ENCODE measurements around the gene RAB1A. TPM values are rescaled to one million over a fixed set of nuclear protein-coding genes. Genes with fewer than 3 reads are reported as not detected.

RAB1A gene
- total and polyA plus RNA-seq, 9 of the 15 experiments (the other 6 are each of a cell fraction or from before 2014, with no cell fraction given) = 43.8 to 163 (median 67.7) TPM

DNA sequence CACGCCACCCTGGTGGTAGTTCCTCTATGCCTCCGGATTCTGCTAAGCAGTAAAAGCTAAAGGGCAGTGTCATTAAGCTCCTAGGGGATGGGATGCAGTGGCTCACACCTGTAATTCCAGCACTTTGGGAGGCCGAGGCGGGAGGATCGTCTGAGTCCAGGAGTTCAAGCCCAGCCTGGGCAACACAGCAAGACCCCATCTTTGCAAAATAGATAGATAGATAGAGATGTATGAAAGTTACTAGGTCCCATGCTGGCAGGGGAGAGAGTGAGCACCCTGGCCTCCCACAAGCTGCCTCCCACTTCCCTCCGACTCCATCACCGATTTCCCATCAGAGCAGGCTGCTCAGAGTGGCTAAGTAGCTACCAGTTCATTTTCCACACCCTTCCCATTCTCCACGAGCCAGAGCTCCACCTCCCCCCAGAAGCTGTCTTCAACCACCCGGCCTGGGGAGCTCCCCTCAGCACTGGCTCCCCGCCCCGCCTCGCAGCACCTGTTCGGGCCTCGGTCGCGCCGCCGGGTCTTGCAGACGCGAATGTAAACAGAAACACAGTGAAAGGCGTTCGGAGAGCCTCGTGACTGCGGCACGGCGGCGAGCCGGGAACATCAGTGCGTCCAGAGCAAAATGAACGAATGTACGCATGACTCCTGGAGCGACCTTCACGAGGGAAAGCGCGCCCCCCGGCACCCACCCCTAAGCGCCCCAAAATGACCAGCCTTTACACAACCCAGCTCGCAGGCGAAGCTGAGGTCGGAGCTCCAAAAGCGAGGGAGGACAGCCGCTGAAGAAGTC lies 74.3 kb downstream of the RAB1A start (continued):
- TF ChIP-seq, protein P1, sequence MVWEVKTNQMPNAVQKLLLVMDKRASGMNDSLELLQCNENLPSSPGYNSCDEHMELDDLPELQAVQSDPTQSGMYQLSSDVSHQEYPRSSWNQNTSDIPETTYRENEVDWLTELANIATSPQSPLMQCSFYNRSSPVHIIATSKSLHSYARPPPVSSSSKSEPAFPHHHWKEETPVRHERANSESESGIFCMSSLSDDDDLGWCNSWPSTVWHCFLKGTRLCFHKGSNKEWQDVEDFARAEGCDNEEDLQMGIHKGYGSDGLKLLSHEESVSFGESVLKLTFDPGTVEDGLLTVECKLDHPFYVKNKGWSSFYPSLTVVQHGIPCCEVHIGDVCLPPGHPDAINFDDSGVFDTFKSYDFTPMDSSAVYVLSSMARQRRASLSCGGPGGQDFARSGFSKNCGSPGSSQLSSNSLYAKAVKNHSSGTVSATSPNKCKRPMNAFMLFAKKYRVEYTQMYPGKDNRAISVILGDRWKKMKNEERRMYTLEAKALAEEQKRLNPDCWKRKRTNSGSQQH (CRISPR knock-in tag; IDR thresholded peaks at IDR 0.05) = 0 out of 2 replicates have a peak, but pooled peaks have one; percentile 16
- peak; percentile 75 for TF ChIP-seq RNF2 (IDR thresholded peaks at IDR 0.05)
- 0 out of 2 replicates have a peak, but pooled peaks have one; percentile 54 for TF ChIP-seq NBN (IDR thresholded peaks at IDR 0.05; ENCODE audit: low read depth)
- TF ChIP-seq HDAC1 (IDR thresholded peaks at IDR 0.05) = peak in 1 of 2 experiments; percentile 75; a peak in 2 of 4 replicates
- no peak for TF ChIP-seq NR2C1 (IDR thresholded peaks at IDR 0.05)
- TF ChIP-seq NR2C1 (tag; IDR thresholded peaks at IDR 0.05) = 0 out of 2 replicates have a peak, but pooled peaks have one; percentile 10
- TF ChIP-seq ZNF232 (CRISPR knock-in tag; IDR thresholded peaks at IDR 0.05) = 0 out of 2 replicates have a peak, but pooled peaks have one; percentile 33
- TF ChIP-seq ZNF518B (CRISPR knock-in tag; IDR thresholded peaks at IDR 0.05) = no peak
- peak; percentile 31; the same call in 1 of the 2 replicates for TF ChIP-seq ZBTB40 (IDR thresholded peaks at IDR 0.05)
- TF ChIP-seq ZBTB40 (CRISPR knock-in tag; IDR thresholded peaks at IDR 0.05) = no peak
- peak; percentile 45 to 58; a peak in 3 of 4 replicates for TF ChIP-seq KDM1A (IDR thresholded peaks at IDR 0.05)

Data from K562 (cell line).